Stimulated activated CD8-positive, alpha-beta memory T cell treated with anti-CD3 and anti-CD28 coated beads, Interleukin-15, amount 100 ng/mL, for 24 hours (primary cell): ENCODE measurements around the gene PDE4D.

Experiments
- DNase-seq: peaks from one replicate; pipeline ENCODE4 v3.0.0-alpha.2; 2020; ENCODE audit warnings: low read depth

Gene PDE4D

DNA sequence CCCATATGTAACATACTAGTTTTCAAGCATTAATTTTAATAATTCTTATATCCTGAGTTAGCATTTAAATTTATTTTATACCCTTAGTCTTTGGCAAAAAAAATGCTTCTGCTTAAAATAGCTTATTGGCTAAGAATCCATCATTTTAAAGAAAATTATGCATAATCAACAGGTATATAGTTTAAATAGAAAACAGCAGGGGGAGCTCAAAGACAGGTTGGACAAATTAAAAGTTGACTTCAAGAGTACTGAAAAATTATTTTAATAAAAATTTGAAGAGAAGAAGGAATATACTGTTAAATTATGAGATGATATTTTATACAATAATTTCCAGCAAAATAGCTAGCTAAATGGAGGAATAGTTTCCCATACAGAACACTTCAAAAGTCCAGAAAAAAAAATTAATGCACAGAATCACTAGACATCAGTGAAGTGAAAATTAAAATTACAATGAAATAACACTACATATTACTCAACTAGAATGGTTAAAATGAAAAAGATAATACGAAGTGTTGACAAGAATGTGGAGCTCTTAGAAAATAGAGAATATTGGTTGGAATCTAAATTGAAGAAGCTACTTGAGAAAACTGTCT, 387.1 kb downstream of the PDE4D start:
- no peak for DNase-seq

DNA sequence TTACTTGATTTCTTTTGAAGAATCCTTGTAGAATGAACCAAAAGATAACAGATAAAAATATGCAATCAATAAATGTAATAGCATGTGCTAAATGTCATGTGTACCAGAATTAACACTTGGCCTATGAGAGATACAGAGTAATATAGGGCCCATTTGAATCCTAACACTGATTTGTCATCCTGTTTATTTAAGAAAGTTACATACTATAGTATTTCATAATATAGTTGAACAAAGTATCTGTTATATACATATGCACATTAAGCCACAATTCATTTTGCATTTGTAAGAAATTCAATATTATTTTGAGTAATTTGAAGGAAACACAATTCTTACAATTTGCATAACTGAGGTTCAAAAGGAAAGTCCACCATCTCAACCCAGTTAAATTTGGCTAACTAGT, 389.5 kb downstream of the PDE4D start:
- DNase-seq, result no peak

DNA sequence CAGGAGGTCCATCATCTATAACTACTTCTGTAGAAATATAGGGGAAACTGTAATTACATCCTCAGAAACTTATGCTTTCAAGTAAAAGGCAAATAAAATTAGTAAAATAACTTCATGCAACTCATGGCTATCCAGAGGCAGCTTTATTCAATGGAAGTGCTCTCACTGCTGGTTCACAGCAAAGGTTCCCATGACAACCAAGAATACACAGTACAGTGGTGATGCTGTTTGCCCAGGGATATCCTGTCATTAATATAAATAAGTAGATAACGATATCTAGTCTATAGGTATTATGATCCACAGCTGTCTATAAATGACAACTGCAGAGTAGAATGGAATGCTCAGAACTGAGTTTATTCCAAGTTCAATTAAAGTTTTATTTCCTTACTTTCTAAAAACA, 390.3 kb downstream of the PDE4D start:
- DNase-seq, result no peak

DNA sequence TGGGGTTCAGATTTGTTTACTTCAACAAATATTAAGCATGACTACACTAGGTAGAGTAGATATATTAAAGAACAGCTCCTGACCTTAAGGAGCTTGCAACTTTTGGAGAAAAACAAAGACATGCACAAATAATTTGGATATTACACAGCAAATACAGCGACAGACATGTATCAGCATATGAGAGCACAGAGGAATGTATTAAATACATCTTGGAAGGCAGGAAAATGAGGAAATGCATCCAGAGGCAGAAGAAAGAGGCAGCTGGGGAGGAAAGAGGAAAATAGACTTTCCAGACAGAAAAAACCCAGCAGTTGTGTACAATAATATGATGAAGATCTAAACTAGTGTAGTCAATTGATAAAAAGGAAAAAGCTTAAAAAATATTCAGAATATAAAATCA, 392.2 kb downstream of the PDE4D start:
- DNase-seq, result no peak

DNA sequence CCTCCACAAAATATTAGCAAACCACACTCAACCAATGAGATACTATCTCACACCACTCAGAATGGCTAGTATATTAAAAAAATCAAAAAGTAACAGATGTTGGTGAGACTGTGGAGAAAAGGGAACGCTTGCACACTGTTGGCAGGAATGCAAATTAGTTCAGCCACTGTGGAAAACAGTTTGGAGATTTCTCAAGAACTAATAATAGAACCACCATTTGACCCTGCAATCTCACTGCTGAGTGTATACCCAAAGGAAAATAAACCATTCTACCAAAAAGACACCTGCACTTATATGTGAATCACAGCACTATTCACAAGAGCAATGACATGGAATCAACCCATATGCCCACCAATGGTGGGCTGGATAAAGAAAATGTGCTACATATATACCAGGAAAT, 393.5 kb downstream of the PDE4D start:
- no peak for DNase-seq

DNA sequence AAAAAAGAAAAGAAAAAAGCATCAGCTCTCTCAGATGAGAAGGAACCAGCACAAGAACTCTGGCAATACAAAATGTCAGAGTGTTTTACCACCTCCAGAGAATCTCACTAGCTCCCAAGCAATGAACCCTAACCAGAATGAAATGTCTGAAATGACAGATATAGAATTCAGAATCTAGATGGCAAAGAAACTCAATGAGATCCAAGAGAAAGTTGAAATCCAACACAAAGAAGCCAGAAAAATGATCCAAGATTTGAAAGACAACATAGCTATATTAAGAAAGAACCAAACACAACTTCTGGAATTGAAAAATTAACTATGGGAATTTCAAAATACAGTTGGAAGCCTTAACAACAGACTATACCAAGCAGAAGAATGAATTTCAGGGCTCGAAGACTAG, 396.3 kb downstream of the PDE4D start:
- DNase-seq, result no peak

DNA sequence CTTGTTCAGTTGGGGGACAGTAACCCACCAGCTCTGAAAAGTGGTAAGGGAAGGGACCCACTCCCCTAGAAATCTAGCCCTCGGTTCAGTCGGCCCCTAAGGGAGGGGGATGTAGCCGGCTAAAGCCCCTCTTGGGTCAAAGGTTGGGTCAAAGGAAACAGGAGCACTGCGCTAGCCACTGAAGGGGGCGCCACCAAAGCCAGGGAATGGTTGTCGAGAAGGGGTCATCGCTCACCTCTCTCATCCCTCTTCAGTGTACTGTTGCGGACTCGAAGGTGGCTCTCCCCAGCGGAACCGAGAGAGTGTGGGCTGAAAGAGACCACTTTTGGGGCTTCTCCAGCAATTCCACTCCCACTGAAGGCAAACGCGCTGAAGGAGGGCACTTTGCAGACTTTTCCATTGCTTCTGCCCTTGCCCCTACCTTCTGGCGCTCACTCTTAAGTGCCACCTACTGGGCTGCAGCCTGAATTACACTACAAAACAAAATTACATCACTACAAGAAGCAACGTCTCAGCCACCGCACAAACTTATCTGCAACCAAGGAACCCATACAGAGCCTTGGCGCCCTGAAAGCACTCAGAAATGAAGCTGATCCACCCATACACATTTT, 396.9 kb downstream of the PDE4D start:
- DNase-seq, result no peak

DNA sequence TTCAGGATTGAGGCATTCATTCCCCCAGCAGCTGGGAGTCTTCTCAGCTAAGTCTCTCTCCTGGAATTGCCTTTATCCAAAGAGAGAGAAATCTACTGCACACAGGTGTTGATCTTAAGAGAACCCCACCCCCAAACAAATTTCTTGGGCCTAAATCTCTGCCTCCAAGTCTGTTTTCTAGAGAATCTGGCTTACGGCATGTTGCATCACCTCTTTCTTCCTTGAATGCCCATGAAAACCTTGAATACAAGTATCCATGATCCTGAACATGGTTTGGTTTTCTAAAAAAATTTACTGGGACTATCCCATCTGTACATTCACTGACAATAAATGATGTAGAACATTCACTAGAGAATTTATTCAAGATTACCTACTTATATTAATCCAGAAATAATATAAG, 401.6 kb downstream of the PDE4D start:
- DNase-seq, result no peak

DNA sequence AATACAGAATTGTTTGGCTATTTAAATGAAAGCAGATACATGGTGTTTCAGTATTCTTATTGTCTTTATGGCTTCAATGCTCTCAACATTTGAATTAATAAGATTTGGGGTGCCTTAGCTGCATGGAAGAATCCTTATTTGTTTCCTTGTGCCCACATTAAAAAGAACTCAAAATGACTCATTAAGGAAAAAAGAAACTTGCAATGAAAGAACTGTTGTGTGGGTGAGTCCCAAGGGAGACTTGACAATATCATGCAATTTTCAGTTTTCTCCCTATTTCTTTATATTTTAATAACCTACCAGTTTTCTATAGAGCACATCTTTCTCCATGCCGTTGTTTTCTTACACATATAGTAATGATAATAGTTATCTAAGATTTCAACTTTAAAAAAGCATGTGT, 404.0 kb downstream of the PDE4D start:
- no peak for DNase-seq

DNA sequence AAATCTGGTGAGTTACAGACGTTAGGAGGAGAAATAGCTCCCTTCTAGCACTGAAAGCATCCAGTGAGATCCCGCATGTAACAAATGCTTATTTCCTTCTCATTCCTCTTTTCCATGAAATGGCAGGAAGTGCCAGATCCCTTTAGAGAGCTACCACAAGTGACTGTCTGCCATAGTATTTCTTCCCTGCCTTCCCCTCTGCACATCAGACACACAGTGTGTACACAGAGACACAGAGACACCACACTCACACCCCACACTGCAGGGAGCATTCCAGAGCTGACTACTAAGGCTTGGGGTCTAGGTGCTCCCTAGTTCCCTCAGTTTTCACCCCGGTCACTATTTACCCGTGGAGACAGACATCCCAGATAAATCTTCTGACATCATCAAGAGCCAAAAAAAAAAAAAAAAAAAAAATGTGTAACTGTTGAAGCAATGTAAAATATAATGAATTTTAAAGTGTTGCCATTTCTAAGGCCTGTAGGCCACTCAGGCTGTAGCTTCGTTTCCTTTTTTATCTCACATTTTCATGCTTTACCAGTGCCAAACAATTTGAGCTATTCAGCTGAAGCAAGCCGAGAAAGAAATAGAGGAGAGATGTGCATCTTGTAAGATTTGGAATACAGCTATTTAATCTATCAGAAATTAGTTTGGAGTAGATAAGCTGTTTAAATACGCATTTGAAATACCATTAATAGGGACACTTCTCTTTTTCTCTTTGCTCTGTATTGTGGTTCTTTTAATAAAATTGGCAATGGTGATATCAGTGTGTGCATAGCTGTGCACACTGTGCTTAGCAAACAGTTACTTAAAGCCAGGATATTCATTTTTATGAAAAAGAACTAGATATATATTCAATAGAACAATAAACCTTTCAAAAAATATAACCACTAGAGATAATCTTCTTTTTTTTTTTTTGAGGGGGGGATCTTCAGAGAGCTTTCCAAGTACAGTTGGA, 405.5 kb downstream of the PDE4D start:
- DNase-seq, result no peak

DNA sequence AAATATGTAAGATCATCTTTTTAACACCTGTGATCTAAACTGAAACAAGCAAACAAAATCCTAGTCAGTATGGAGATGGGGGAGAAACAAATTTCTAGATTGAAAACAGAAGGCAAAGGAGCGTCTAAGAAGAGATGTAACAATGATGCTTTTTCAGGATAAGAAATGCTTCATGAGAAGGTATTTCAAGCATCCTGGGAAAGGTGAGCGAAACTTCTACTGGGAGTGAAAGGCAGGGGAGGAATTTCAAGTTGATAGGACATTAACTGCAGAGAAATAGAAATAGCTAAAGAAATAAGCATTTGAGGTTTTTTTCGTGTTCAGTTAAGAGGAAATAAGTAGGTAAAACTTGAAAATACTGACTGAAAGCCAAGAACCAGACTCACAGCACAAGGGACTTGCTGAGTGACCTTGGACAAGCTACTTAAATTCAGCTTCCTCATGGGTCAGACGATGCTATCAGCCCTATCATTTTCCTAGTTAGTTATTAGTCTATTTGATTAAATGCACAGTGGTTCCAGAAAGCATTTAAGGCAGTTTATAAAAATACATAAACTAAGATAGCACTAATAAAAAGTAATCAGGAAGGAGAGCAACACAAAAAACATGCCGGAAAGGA, 406.3 kb downstream of the PDE4D start:
- no peak for DNase-seq

DNA sequence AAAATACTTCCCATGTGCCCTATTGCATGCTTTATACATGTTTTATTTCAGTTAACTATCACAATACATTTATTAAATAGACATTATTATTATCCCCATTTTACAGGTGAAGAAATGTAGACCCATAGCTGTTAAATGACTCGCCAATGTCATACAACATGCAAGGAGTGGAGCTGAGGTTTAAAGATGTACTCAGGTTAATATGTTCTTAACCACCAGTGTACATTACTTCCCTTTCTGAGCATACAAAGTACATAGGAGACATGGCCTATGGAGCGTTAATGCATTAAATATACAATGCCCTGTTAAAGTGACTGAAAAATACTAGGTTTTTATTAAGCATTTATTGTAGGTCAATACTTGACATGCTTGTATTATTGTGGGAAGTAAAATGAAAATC, 407.0 kb downstream of the PDE4D start:
- no peak for DNase-seq

DNA sequence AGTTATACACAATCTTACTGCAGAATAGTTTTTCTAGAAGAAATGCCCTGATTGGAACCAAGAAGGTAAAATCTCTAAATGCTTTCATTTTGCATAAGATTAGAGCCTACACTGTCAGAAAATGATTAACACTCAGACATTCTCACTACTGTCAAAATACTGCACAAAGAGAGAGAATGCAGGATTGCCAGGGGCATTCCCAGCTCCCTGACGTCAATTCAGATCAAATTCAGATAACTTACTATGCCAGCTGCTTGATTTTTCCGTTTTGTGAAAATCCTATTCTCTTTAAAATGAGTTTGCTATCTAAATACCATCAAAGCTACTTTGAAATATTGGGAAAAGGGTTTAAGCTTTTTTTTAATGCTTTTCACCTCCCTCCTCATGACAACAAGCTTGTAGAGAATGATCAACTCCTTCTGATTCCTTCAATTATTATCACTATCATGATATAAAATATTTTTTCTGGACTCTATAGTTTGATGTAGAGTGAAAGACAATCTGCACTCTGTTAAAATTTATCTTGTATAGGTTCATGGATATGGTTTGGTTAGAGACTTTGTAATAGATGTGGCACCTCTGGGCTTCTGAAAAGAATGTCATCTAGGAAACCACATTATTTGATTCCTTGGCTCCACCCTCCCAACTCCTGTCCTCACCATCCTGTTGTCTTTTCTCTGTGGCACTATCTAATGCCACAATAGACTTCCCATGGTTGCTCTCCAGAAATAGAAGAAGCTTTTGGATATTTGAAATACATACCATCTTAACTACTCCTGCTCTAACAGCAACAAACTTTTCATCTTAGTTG, 407.7 kb downstream of the PDE4D start:
- DNase-seq, result no peak

DNA sequence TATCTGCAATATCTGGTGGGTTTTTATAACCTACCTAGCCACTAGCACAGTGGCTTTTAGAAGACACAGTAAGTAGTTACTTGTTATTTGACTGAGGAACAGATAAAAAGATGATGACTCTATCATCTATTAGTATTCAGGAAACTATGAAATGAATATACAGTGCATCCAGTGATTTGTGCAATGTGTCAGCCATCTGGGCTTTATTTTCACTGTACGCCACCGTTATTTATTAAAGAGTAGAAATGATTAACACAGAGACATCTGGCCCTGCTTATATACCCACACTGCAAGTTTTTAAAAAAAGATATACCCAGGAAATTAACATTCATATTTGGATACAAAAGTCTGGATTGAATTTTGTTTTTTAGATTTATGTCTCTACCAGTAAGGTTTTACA, 408.4 kb downstream of the PDE4D start:
- DNase-seq, result no peak

DNA sequence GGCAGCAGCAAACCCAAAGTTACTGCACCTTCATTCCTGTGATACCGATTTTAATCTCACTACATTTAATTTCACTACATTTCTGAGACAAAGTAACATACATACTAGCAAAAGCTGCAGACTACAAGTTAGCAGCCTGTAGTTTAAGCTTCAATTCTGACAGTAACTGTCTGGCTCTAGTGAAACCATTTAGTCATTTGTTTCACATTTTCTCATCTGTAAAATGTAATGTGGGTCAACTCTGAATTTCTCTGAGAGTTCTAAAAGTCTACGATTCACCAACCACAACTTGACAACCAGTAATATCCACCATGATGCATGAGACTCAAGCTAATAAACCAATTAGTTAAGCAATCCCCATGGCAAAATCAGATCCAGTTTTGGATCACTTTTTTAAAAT, 408.9 kb downstream of the PDE4D start:
- DNase-seq, result no peak

DNA sequence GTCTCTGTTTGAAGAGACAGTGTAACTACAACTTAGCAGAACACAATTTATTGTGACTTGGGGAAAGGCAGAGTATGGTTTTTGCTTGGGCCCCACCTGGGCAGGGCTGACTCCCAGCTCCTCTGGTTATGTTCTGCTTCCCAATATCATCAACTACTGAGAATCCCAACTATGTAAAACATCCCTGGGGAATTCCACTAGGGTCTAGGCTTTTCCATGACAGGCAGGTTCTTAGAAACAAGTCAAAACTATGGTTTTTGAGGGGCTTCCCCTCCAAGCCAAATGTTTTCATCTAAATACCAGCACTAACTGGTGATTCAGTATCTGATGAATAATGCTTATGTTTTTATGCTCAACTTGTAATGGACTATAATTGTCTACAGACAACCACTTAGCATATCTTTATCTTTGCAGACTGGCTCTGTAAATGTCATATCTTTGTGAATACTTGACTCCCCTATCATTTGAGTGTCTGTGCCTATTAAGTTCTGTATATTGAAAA, 409.5 kb downstream of the PDE4D start:
- DNase-seq, result no peak

DNA sequence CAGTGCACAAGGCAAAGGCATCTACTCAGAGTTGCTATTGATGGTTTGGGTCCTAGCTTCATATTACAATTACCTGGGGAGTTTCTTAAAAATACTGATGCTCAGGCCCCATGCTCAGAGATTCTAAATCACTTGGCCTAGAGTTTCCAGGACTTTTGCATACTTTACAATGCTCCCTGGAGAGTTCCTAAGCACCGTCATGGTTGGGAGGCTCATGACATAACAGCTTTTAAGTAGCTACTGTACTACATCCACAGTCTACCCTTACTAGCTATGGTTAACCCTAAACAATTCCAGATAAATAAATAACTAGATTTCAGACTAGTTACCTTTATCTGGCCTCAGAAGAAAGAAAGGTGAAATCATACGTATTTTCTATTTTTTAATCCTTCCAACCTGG, 414.4 kb downstream of the PDE4D start:
- DNase-seq, result no peak

DNA sequence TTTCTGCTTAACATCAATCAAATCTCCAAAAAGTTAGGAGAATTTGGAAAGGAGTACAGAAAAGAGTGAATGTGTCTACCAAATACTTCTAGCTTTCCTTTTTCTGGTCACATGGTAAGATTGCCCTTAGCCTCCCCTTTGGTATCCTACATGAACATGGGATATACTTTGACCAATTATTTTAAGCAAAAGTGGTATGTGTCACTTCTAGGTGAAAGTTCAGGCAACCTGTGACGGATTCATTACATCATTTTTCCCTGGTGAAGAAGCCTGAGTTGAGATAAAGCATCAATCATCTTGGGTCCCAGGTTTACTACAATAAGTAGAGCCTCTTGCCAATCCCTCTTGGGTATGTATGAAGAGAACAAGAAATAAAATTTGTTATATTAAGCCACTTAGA, 419.2 kb downstream of the PDE4D start:
- no peak for DNase-seq

DNA sequence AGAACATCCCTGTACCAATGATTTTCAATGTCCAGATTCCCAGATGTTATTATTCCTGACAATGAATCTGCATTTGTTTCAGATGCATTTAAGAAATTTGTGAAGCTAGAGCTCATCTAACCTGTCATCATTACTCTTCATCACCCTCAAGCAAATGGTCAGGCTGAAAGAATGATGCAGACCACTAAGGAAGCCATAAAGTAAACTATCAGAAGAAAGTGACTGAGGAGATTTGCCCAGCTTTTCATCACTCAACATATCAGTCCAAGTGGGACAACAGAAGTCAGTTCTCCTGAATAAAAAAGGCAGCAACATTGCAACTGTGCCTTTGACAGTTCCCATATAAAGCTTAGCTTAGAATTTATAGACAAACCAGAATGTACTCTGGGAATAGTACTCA, 419.9 kb downstream of the PDE4D start:
- no peak for DNase-seq

DNA sequence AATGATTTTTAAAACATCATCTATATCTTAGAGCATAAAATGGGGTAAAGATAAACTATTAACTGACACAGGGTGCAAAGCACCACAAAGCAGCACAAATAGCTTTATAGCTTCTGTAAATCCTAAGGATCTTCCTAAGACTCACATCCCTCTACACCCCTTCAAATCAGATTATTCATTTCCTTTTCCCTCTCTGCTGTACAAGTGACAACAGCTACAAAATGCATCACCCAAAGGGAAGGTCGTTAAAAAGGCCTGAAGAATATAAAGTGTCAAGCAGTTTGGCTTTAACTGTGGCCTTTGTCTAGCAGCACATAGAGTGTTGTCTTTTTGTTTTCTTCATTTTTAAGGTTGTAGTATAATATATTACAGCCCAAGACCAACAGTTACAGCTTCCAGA, 422.1 kb downstream of the PDE4D start:
- DNase-seq, result no peak

DNA sequence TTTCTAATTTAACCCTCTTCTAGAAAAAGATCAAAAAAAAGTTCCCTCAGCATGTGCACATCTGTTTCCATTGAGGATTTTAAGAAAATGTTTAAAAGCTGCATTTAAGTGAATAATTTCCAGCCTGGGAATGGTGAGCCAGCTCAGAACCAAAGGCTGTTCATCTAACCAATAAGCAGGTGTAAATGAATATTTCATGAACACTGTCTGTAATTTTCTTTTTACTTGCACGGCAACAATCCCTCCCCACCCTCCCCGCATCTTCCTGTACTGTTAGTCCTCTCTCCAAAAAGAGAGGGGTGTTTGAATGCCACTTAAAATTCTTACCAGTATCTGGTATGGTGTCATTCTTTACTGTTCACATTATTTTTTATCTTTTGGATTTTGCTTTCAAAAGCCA, 425.6 kb downstream of the PDE4D start:
- no peak for DNase-seq

DNA sequence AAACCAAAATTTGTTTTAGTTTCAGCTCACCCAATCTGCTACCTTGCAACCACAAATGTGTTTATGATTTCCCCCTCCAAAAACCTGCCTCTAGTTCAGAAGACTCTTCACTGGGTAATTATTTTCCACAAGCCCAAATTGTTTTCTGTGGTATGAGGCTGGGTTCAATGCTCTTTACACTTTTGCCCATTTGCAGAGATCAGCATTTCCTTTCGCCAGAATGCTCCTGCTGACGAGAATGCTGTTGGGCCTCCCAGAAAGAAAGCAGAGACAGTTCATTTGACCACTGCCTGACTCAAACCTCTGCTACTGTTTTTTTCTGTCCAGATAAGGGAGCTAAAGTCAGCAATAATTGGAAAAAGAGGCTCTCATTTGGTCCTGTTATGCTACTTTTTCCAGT, 427.3 kb downstream of the PDE4D start:
- no peak for DNase-seq
